H9 (cell line): ENCODE data around the gene ANO9. TPM values are rescaled to one million over a fixed set of nuclear protein-coding genes. Genes with fewer than 3 reads are reported as not detected.

Experiments
- DNase-seq: peaks from one replicate; pipeline ENCODE4 v3.0.0-alpha.2; 2017
- H2AFZ ChIP-seq: one replicate; pipeline ENCODE4 v1.6.1; 2013; ENCODE audit warnings: mild to moderate bottlenecking, low read length, control low read depth, moderate library complexity
- H2AK5ac ChIP-seq: 2 replicates; pipeline ENCODE4 v1.6.1; 2013; ENCODE audit warnings: low read length, control low read depth, mixed read lengths; ENCODE audit not compliant: insufficient read length
- H2BK120ac ChIP-seq: one replicate; pipeline ENCODE4 v1.6.1; 2013; ENCODE audit warnings: low read depth, mild to moderate bottlenecking, low read length, control low read depth, inconsistent platforms; ENCODE audit not compliant: poor library complexity, severe bottlenecking
- H2BK12ac ChIP-seq: 2 replicates; pipeline ENCODE4 v1.6.1; 2013; ENCODE audit warnings: low read length, control low read depth, mixed read lengths, low read depth; ENCODE audit not compliant: insufficient read length
- H2BK15ac ChIP-seq: 2 replicates; pipeline ENCODE4 v1.6.1; 2013; ENCODE audit warnings: low read depth, low read length, control low read depth
- H2BK20ac ChIP-seq: one replicate; pipeline ENCODE4 v1.6.1; 2013; ENCODE audit warnings: low read depth, mild to moderate bottlenecking, low read length, control low read depth, inconsistent platforms; ENCODE audit not compliant: poor library complexity, severe bottlenecking
- H2BK5ac ChIP-seq: 2 replicates; pipeline ENCODE4 v1.6.1; 2013; ENCODE audit warnings: low read length, control low read depth, mixed read lengths; ENCODE audit not compliant: insufficient read length
- H3K14ac ChIP-seq: 2 replicates; pipeline ENCODE4 v1.6.1; 2013; ENCODE audit warnings: low read length, control low read depth; ENCODE audit not compliant: insufficient read depth
- H3K18ac ChIP-seq: 2 replicates; pipeline ENCODE4 v1.6.1; 2013; ENCODE audit warnings: low read depth, mild to moderate bottlenecking, mixed read lengths, low read length, control low read depth; ENCODE audit not compliant: insufficient read length
- H3K23ac ChIP-seq: 2 replicates; pipeline ENCODE4 v1.6.1; 2013; ENCODE audit warnings: low read length, control low read depth, mixed read lengths, low read depth; ENCODE audit not compliant: insufficient read length
- H3K23me2 ChIP-seq: 2 replicates; pipeline ENCODE4 v1.6.1; 2013; ENCODE audit warnings: low read depth, mild to moderate bottlenecking, mixed read lengths, low read length, control low read depth; ENCODE audit not compliant: insufficient read length, poor library complexity, severe bottlenecking
- H3K27ac ChIP-seq: 2 replicates; pipeline ENCODE4 v1.5.1; 2013; ENCODE audit warnings: low read length, control low read depth, mixed read lengths, low read depth; ENCODE audit not compliant: insufficient read length
- H3K27me3 ChIP-seq: 2 replicates; pipeline ENCODE4 v1.6.1; 2013; ENCODE audit warnings: low read length, control low read depth, inconsistent platforms; ENCODE audit not compliant: insufficient read depth
- H3K4ac ChIP-seq: 2 replicates; pipeline ENCODE4 v1.6.1; 2013; ENCODE audit warnings: low read depth, mild to moderate bottlenecking, control low read depth, inconsistent platforms, low read length, moderate library complexity
- H3K4me1 ChIP-seq: 2 replicates; pipeline ENCODE4 v1.6.1; 2013; ENCODE audit warnings: low read length, control low read depth, inconsistent platforms; ENCODE audit not compliant: insufficient read depth
- H3K4me2 ChIP-seq: 2 replicates; pipeline ENCODE4 v1.6.1; 2013; ENCODE audit warnings: low read length, control low read depth, mixed read lengths; ENCODE audit not compliant: insufficient read length, insufficient read depth
- H3K56ac ChIP-seq: 2 replicates; pipeline ENCODE4 v1.6.1; 2013; ENCODE audit warnings: low read depth, mild to moderate bottlenecking, mixed read lengths, low read length, control low read depth; ENCODE audit not compliant: insufficient read length
- H3K79me1 ChIP-seq: 2 replicates; pipeline ENCODE4 v1.6.1; 2013; ENCODE audit warnings: low read depth, mild to moderate bottlenecking, moderate library complexity, low read length, control low read depth, inconsistent platforms; ENCODE audit not compliant: insufficient read depth, poor library complexity, severe bottlenecking
- H3K79me2 ChIP-seq: 2 replicates; pipeline ENCODE4 v1.6.1; 2013; ENCODE audit warnings: low read length, control low read depth, inconsistent platforms; ENCODE audit not compliant: insufficient read depth
- H3K9ac ChIP-seq: 2 replicates; pipeline ENCODE4 v1.6.1; 2013; ENCODE audit warnings: low read length, control low read depth, mixed read lengths; ENCODE audit not compliant: insufficient read length; ENCODE audit errors: extremely low read depth
- H3K9me3 ChIP-seq: one replicate; pipeline ENCODE4 v1.6.1; 2013; ENCODE audit warnings: low read depth, low read length, inconsistent platforms; ENCODE audit not compliant: control insufficient read depth
- H3T11ph ChIP-seq: one replicate; pipeline ENCODE4 v1.6.1; 2013; ENCODE audit warnings: mild to moderate bottlenecking, low read length, control low read depth, inconsistent platforms
- H4K20me1 ChIP-seq: one replicate; pipeline ENCODE4 v1.6.1; 2013; ENCODE audit not compliant: control insufficient read depth, insufficient read length, insufficient read depth
- H4K5ac ChIP-seq: 2 replicates; pipeline ENCODE4 v1.6.1; 2013; ENCODE audit warnings: low read depth, mild to moderate bottlenecking, mixed read lengths, low read length, control low read depth; ENCODE audit not compliant: insufficient read length
- H4K8ac ChIP-seq: replicated peaks from 2 replicates; pipeline ENCODE4 v1.6.1; 2013; ENCODE audit warnings: low read length, control low read depth, mixed read lengths, low read depth; ENCODE audit not compliant: insufficient read length
- H4K91ac ChIP-seq: 2 replicates; pipeline ENCODE4 v1.6.1; 2013; ENCODE audit warnings: low read depth, mild to moderate bottlenecking, moderate library complexity, mixed read lengths, low read length, control low read depth; ENCODE audit not compliant: insufficient read length
- H3K27ac Mint-ChIP-seq, 3 experiments: 2 replicates in 2 of 3; 3 replicates in 1 of 3; pipeline ENCODE4 v1.8.0; 2020 to 2021; ENCODE audit warnings: mixed read lengths in 3 of 3, mild to moderate bottlenecking in 1 of 3, moderate library complexity in 1 of 3
- H3K27me3 Mint-ChIP-seq: 2 replicates; pipeline ENCODE4 v1.8.0; 2021; ENCODE audit warnings: low read depth, mild to moderate bottlenecking, moderate library complexity, mixed read lengths
- H3K36me3 Mint-ChIP-seq, 3 experiments: 2 replicates in 2 of 3; 3 replicates in 1 of 3; pipeline ENCODE4 v1.8.0; 2020 to 2021; ENCODE audit warnings: low read depth in 3 of 3, mixed read lengths in 3 of 3; ENCODE audit not compliant: insufficient read depth in 1 of 3
- H3K4me1 Mint-ChIP-seq, 2 experiments: 2 replicates each; pipeline ENCODE4 v1.8.0; 2020; ENCODE audit warnings: mixed read lengths in 2 of 2
- H3K4me3 Mint-ChIP-seq, 2 experiments: 2 replicates in 1 of 2; 3 replicates in 1 of 2; pipeline ENCODE4 v1.8.0; 2020 to 2021; ENCODE audit warnings: mild to moderate bottlenecking in 2 of 2, mixed read lengths in 2 of 2, moderate library complexity in 1 of 2
- H3K9me3 Mint-ChIP-seq, 2 experiments: 2 replicates in 1 of 2; 3 replicates in 1 of 2; pipeline ENCODE4 v1.8.0; 2020; ENCODE audit warnings: mild to moderate bottlenecking in 2 of 2, mixed read lengths in 2 of 2, moderate library complexity in 1 of 2
- WGBS: extraction: QIAGEN DNeasy Blood & Tissue Kit; methylation state at CpG from one replicate; pipeline ENCODE4 v1.1.7; 2013; ENCODE audit warnings: missing lambda C conversion rate, low lambda C conversion rate, mixed read lengths; ENCODE audit not compliant: insufficient read length; ENCODE audit errors: extremely low coverage; 5-methylcytosine and 5-hydroxymethylcytosine counted together
- total RNA-seq: library from RNA; stranded (reverse); gene quantifications from 2 replicates; pipeline ENCODE4 v1.2.1, GENCODE V29; 2021
- TF ChIP-seq, protein P1 (sequence below): fragments of 200-600 bp; sonication (generic); conservative IDR thresholded peaks from 3 replicates; pipeline ENCODE4 v1.8.0; 2021; ENCODE audit warnings: antibody characterized with exemption, mild to moderate bottlenecking

Gene ANO9
- total RNA-seq, 1 experiment from 2014 or later = 13.1 TPM

DNA sequence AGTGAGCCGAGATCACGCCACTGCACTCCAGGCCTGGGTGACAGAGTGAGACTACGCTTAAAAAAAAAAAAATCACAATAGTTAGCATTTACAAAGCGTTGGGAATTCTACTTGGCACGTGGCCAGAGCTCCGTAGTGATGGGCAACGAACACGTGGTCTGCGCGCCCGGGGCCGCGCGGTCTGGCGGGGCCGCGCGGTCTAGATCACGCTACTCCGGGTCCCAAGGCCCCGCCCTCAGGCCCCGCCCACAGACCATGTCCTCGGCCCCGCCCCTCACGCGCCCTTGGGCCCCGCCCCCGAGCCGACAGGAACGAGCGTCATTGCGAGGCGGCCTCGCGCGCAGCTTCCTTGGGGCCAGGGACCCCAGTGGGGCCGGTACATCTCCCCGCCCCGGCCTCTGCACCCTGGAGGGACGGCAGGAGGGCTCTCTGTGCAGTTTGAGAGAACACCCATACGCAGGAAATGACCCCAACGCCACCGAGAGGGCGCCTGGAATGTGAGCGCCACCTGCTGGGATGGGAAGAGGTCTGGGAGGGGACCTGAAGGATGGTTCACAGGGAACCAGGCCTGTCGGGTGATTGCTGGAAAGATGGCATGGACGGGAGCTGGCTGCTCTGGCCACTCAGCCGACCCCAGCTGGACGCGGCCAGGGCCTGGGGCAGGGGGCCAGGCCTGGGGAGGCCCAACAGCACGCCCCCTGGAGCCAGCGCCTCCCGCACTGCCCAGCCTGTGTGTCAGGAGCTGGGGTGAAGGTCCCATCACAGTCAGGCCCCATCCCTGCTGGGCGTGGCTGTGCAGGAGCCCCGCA is 6.3 kb upstream of the ANO9 start:
- TF ChIP-seq, protein P1, sequence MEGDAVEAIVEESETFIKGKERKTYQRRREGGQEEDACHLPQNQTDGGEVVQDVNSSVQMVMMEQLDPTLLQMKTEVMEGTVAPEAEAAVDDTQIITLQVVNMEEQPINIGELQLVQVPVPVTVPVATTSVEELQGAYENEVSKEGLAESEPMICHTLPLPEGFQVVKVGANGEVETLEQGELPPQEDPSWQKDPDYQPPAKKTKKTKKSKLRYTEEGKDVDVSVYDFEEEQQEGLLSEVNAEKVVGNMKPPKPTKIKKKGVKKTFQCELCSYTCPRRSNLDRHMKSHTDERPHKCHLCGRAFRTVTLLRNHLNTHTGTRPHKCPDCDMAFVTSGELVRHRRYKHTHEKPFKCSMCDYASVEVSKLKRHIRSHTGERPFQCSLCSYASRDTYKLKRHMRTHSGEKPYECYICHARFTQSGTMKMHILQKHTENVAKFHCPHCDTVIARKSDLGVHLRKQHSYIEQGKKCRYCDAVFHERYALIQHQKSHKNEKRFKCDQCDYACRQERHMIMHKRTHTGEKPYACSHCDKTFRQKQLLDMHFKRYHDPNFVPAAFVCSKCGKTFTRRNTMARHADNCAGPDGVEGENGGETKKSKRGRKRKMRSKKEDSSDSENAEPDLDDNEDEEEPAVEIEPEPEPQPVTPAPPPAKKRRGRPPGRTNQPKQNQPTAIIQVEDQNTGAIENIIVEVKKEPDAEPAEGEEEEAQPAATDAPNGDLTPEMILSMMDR = peak; percentile 77
- Mint-ChIP-seq H3K4me3 (peak overlapping the region; percentile 90 to 96), H3K9me3 (peaks cover 0 to 2% of the 10 kb centered on the region in 2 experiments; a peak in 2 of 5 replicates), H3K27me3 (peaks cover 5% of the 10 kb centered on the region), H3K4me1 (peaks cover 16 to 22% of the 10 kb centered on the region in 2 experiments), H3K36me3 (peaks cover 4 to 11% (median 10%) of the 10 kb centered on the region in 3 experiments; a peak in 6 of 7 replicates), H3K27ac (peak overlapping the region; percentile 70 to 98 (median 86); a peak in 4 of 7 replicates)
- peaks cover 7% of the 10 kb centered on the region for H3K23me2 ChIP-seq
- H3K79me1 ChIP-seq = peaks cover 7% of the 10 kb centered on the region
- peak; percentile 93 for DNase-seq
- H3T11ph ChIP-seq = no peak overlapping the region
- H3K4me2 ChIP-seq = peak overlapping the region; percentile 62
- no peak overlapping the region for H4K5ac ChIP-seq
- no peak overlapping the region for H3K23ac ChIP-seq
- peak overlapping the region; percentile 85 for H3K14ac ChIP-seq
- H2BK12ac ChIP-seq = no peak overlapping the region
- peaks cover 5% of the 10 kb centered on the region; the same call in 1 of the 2 replicates for H3K79me2 ChIP-seq
- H2BK15ac ChIP-seq = no peak overlapping the region
- no peaks in the 10 kb centered on the region for H3K9me3 ChIP-seq
- no peak overlapping the region for H2AFZ ChIP-seq
- H2BK20ac ChIP-seq = no peak overlapping the region
- no peaks in the 10 kb centered on the region for H3K4me1 ChIP-seq
- H4K8ac ChIP-seq = no peak overlapping the region
- no peaks in the 10 kb centered on the region for H3K27me3 ChIP-seq
- no peak overlapping the region for H3K4ac ChIP-seq
- no peak overlapping the region for H2BK120ac ChIP-seq
- no peak overlapping the region for H3K56ac ChIP-seq
- H4K91ac ChIP-seq = no peak overlapping the region
- no peak overlapping the region for H3K27ac ChIP-seq
- H3K18ac ChIP-seq = peak overlapping the region; percentile 81
- no peak overlapping the region for H2BK5ac ChIP-seq
- WGBS = no CpG with 5 or more reads among the region's 55 CpGs
- H4K20me1 ChIP-seq = no peaks in the 10 kb centered on the region
- no peak overlapping the region for H2AK5ac ChIP-seq
- H3K9ac ChIP-seq = no peak overlapping the region
